ENCODE data around the gene PAX8. TPM values are rescaled to one million over a fixed set of nuclear protein-coding genes. Genes with fewer than 3 reads are reported as not detected.

PAX8 gene
- total RNA-seq, 1 experiment from 2014 or later = 3.1 TPM

DNA sequence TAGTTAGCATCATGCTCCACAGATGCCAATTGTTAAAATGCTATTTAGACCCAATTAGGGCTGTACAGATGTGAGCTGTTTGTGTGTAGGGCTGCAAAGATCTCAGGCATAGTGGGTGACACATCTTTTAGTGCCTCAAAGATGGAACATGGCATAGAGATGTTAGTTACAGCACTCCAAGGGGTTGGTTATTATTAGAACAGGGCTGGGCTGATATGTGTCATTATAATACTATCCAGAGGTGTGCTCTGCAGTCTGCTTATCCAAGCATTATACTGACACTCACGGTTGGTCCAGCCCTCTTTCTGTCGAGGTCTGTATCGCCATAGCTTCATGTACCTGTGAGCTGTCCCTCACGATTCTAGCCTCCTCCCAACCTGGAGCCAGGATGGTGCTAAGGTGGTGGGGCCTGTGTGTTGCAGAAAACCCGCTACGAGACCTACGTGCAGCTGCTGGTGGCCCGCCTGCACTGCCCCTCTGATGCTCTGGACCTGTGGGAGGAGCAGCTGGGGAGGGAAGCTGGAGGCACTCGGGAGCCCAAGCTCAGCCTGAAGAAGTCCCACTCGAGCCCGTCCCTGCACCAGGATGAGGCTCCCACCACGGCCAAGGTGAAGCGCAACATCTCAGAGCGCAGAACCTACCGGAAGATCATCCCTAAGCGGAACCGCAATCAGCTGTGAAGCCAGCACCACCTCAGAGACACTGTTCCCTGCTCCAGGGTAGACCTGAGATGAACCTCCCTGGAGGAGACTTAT lies 77.8 kb downstream of the PAX8 start:
- no TSS peak for BruUV-seq (replicated peaks)
- DNase-seq (ENCODE audit: low spot score) = no peak
- ChIA-PET CTCF (no interaction called here), POLR2A (ENCODE audit: low non-redundant PET) (interaction anchor here (0.5 kb wide), 1 partner anchor 575 kb away, joined by 3 read pairs; no protein-coding TSS in a partner anchor)
- H3K9me3 ChIP-seq (ENCODE audit: low read depth, low read length, poor library complexity, severe bottlenecking) = no peaks in the 10 kb centered on the region
- intact Hi-C loops (cut with micrococcal nuclease; ENCODE audit: unreplicated experiment) = loop anchor here (5.0 to 10.0 kb wide), 2 partner anchors 64 to 84 kb away; no protein-coding TSS in a partner anchor
- no peak for TF ChIP-seq CTCF (conservative IDR thresholded peaks at IDR 0.05; ENCODE audit: low read depth, low read length)
- no peak for TF ChIP-seq EZH2 (IDR thresholded peaks at IDR 0.05; ENCODE audit: borderline replicate concordance, low read depth, low read length, poor library complexity, severe bottlenecking)
- no peaks in the 10 kb centered on the region for H3K36me3 ChIP-seq (ENCODE audit: insufficient read depth, low read length, poor library complexity, severe bottlenecking)
- H3K27ac ChIP-seq (ENCODE audit: low read depth, low read length, poor library complexity, severe bottlenecking) = no peak overlapping the region
- H3K4me3 ChIP-seq (ENCODE audit: low read depth, low read length, poor library complexity, severe bottlenecking) = no peak overlapping the region
- H3K4me1 ChIP-seq (ENCODE audit: insufficient read depth, low read length, poor library complexity, severe bottlenecking) = peaks cover 13% of the 10 kb centered on the region
- H3K27me3 ChIP-seq (replicated peaks; ENCODE audit: insufficient read depth, low read depth, low read length, poor library complexity) = no peaks in the 10 kb centered on the region

- TF ChIP-seq EZH2 (IDR thresholded peaks at IDR 0.05; ENCODE audit: borderline replicate concordance, low read depth, low read length, poor library complexity, severe bottlenecking) = no peak
- peak; percentile 44 for TF ChIP-seq CTCF (conservative IDR thresholded peaks at IDR 0.05; ENCODE audit: low read depth, low read length)
- Histone ChIP-seq H3K27me3 (replicated peaks; ENCODE audit: insufficient read depth, low read depth, low read length, poor library complexity) (no peaks in the 10 kb centered on the region), H3K9me3 (ENCODE audit: low read depth, low read length, poor library complexity, severe bottlenecking) (no peaks in the 10 kb centered on the region), H3K4me3 (ENCODE audit: low read depth, low read length, poor library complexity, severe bottlenecking) (no peak overlapping the region), H3K4me1 (ENCODE audit: insufficient read depth, low read length, poor library complexity, severe bottlenecking) (peaks cover 13% of the 10 kb centered on the region), H3K36me3 (ENCODE audit: insufficient read depth, low read length, poor library complexity, severe bottlenecking) (no peaks in the 10 kb centered on the region), H3K27ac (ENCODE audit: low read depth, low read length, poor library complexity, severe bottlenecking) (no peak overlapping the region)
- ChIA-PET CTCF (no interaction called here), POLR2A (ENCODE audit: low non-redundant PET) (no interaction called here)
- peak; percentile 14 for DNase-seq (ENCODE audit: low spot score)
- no TSS peak for BruUV-seq (replicated peaks)
- intact Hi-C loops (cut with micrococcal nuclease; ENCODE audit: unreplicated experiment) = loop anchor here (5.0 to 10.0 kb wide), 2 partner anchors 63 to 85 kb away; no protein-coding TSS in a partner anchor
Measured at GRCh38 chr2:113200236-113200635, 78.5 kb downstream of the PAX8 start.

DNA sequence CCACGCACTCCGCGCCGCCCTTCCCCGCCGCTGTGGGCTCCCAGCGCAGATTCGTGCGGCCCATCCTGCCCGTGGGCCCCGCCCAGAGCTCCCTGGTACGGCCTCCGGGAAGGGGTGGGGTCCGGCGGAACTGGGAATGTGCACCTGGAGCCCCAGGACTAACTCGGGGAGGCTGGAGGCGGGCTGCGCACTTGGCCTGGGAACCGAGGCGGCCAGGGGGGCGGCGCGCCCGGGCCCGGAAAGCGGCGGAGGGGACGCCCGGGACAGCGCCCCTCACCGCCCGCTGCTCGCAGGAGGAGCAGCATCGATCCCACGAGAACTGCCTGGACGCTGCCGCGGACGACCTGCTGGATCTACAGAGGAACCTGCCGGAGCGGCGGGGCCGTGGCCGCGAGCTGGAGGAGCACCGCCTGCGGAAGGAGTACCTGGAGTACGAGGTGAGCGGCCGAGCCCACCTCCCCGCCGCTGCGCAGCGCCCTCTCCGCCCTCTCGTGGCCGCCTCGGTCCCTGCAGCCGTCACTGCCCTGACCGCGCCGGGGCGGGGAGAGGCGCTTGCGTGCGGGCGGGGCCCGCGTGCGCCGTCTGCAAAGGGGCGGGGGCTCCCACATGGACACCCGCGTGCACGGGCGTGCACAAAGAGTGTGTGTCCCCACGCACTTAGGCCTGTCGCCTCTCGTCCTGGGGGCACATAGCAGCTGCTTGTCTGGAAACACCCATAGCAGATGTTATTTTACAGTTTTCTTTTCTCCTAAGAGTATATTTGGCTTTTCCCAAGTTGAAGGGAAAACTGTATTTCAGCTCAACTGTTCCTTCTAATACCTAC lies 79.7 kb downstream of the PAX8 start:
- TF ChIP-seq CTCF (conservative IDR thresholded peaks at IDR 0.05; ENCODE audit: low read depth, low read length) (peak; percentile 84), EZH2 (IDR thresholded peaks at IDR 0.05; ENCODE audit: borderline replicate concordance, low read depth, low read length, poor library complexity, severe bottlenecking) (no peak)
- H3K4me1 ChIP-seq (ENCODE audit: insufficient read depth, low read length, poor library complexity, severe bottlenecking) = peaks cover 13% of the 10 kb centered on the region
- H3K27me3 ChIP-seq (replicated peaks; ENCODE audit: insufficient read depth, low read depth, low read length, poor library complexity) = no peaks in the 10 kb centered on the region
- no peaks in the 10 kb centered on the region for H3K36me3 ChIP-seq (ENCODE audit: insufficient read depth, low read length, poor library complexity, severe bottlenecking)
- H3K9me3 ChIP-seq (ENCODE audit: low read depth, low read length, poor library complexity, severe bottlenecking) = no peaks in the 10 kb centered on the region
- BruUV-seq (replicated peaks) = no TSS peak
- POLR2A ChIA-PET (ENCODE audit: low non-redundant PET) = no interaction called here
- H3K4me3 ChIP-seq (ENCODE audit: low read depth, low read length, poor library complexity, severe bottlenecking) = peak overlapping the region; percentile 89
- intact Hi-C loops (cut with micrococcal nuclease; ENCODE audit: unreplicated experiment) = loop anchor here (2.0 kb wide), 1 partner anchor 118 kb away; no protein-coding TSS in a partner anchor
- CTCF ChIA-PET = interaction anchor here (0.5 to 1.8 kb wide), 6 partner anchors 13 to 119 kb away, joined by 3 to 16 read pairs (median 4); no protein-coding TSS in a partner anchor
- peak overlapping the region; percentile 52 for H3K27ac ChIP-seq (ENCODE audit: low read depth, low read length, poor library complexity, severe bottlenecking)
- DNase-seq (ENCODE audit: low spot score) = peak; percentile 89
